PC-9 (cell line): ENCODE measurements around the gene ATIC. TPM values are rescaled to one million over a fixed set of nuclear protein-coding genes. Genes with fewer than 3 reads are reported as not detected.

Source experiments
- BruUV-seq: library from RNA; stranded (reverse); fragments of 400-500 nt; replicated peaks from 2 replicates; lab custom pipeline; 2021; lab: Mats Ljungman, UMichigan
- CTCF ChIA-PET: fragments of 300-600 bp; sonication (Branson Sonifier 250); formaldehyde crosslinking; loops from one replicate; lab custom pipeline; 2022; ENCODE audit warnings: antibody characterized with exemption; lab: Charles Lee
- POLR2A ChIA-PET: fragments of 300-600 bp; sonication (Branson Sonifier 250); formaldehyde crosslinking; loops from one replicate; lab custom pipeline; 2022; ENCODE audit warnings: antibody characterized with exemption; ENCODE audit not compliant: unreplicated experiment; lab: Charles Lee
- DNase-seq, 2 experiments: peaks; one replicate each; pipeline versions ENCODE4 v3.0.0 to v3.0.0-alpha.2; 2015 to 2022; ENCODE audit warnings: mixed read lengths in 1 of 2
- H2AFZ ChIP-seq: fragments of 200-600 bp; sonication (generic); 2 replicates; pipeline ENCODE4 v1.8.1; 2017; ENCODE audit warnings: antibody characterized with exemption
- H3F3A ChIP-seq: fragments of 200-600 bp; sonication (generic); 2 replicates; pipeline ENCODE4 v1.8.1; 2017; ENCODE audit warnings: antibody characterized with exemption, mild to moderate bottlenecking, low read depth; ENCODE audit not compliant: insufficient read depth
- H3K27ac ChIP-seq: fragments of 200-600 bp; sonication (generic); 2 replicates; pipeline ENCODE4 v1.6.1; 2016; ENCODE audit warnings: mixed run types
- H3K27me3 ChIP-seq: fragments of 200-600 bp; sonication (generic); 2 replicates; pipeline ENCODE4 v1.6.1; 2016; ENCODE audit warnings: low read depth, mixed run types; ENCODE audit not compliant: insufficient read depth
- H3K36me3 ChIP-seq: fragments of 200-600 bp; sonication (generic); 2 replicates; pipeline ENCODE4 v1.6.1; 2016; ENCODE audit warnings: low read depth, mixed run types
- H3K4me1 ChIP-seq: fragments of 200-600 bp; sonication (generic); replicated peaks from 2 replicates; pipeline ENCODE4 v1.6.1; 2016; ENCODE audit warnings: mixed run types; ENCODE audit not compliant: insufficient read depth
- H3K4me2 ChIP-seq: fragments of 200-600 bp; sonication (generic); 2 replicates; pipeline ENCODE4 v1.6.1; 2017; ENCODE audit warnings: mixed run types
- H3K4me3 ChIP-seq: fragments of 200-600 bp; sonication (generic); 2 replicates; pipeline ENCODE4 v1.6.1; 2016; ENCODE audit warnings: mixed run types
- H3K79me2 ChIP-seq: fragments of 200-600 bp; sonication (generic); 2 replicates; pipeline ENCODE4 v1.6.1; 2017; ENCODE audit warnings: low read depth, mixed run types
- H3K9me2 ChIP-seq: fragments of 200-600 bp; sonication (generic); 2 replicates; pipeline ENCODE4 v1.8.1; 2017; ENCODE audit warnings: mild to moderate bottlenecking; ENCODE audit not compliant: insufficient read depth
- H3K9me3 ChIP-seq: fragments of 200-600 bp; sonication (generic); 2 replicates; pipeline ENCODE4 v1.8.1; 2016; ENCODE audit warnings: low read depth; ENCODE audit not compliant: insufficient read depth
- H4K20me1 ChIP-seq: fragments of 200-600 bp; sonication (generic); 2 replicates; pipeline ENCODE4 v1.8.1; 2017; ENCODE audit not compliant: insufficient read depth
- CTCF ChIP-seq: fragments of 200-600 bp; sonication (generic); conservative IDR thresholded peaks from 2 replicates; pipeline ENCODE4 v1.6.1; 2017; ENCODE audit warnings: mixed run types, antibody characterized with exemption, mild to moderate bottlenecking, moderate library complexity
- EZH2 ChIP-seq: fragments of 200-600 bp; sonication (generic); IDR thresholded peaks from 2 replicates; pipeline ENCODE4 v1.8.0; 2017; ENCODE audit warnings: antibody characterized with exemption, low read depth
- intact Hi-C: fragments of 100-400 bp; cut with micrococcal nuclease; formaldehyde crosslinking; loops from one replicate; pipeline ENCODE4 v1.10.0; 2022; ENCODE audit not compliant: unreplicated experiment
- total RNA-seq: library from RNA; stranded (reverse); gene quantifications from 2 replicates; pipeline ENCODE4 v1.2.3, GENCODE V29; 2021

ATIC gene
- total RNA-seq, 1 experiment from 2014 or later, result 290 TPM

GRCh38 chr2:215283221-215283620 lies 28.6 kb upstream of the ATIC start:
- no peak for TF ChIP-seq CTCF
- no peak for TF ChIP-seq EZH2
- Histone ChIP-seq H3K27me3 (no peaks in the 10 kb centered on the region), H3K4me1 (0 out of 2 replicates have a peak, but pooled peaks cover 10% of the 10 kb centered on the region), H3K79me2 (no peaks in the 10 kb centered on the region), H3K36me3 (no peaks in the 10 kb centered on the region), H4K20me1 (no peaks in the 10 kb centered on the region), H3K4me3 (no peak overlapping the region), H3K9me3 (no peaks in the 10 kb centered on the region), H3K4me2 (no peak overlapping the region), H3K9me2 (no peaks in the 10 kb centered on the region), H3K27ac (no peak overlapping the region), H2AFZ (no peak overlapping the region), H3F3A (peaks cover 4% of the 10 kb centered on the region; the same call in 1 of the 2 replicates)
- intact Hi-C loops, result no loop called here
- ChIA-PET POLR2A (interaction anchor here (0.6 kb wide), 1 partner anchor 690 kb away, joined by 8 read pairs; no protein-coding TSS in a partner anchor), CTCF (no interaction called here)
- peak in 1 of 2 experiments; percentile 54 for DNase-seq
- no TSS peak for BruUV-seq

- Histone ChIP-seq H3K9me3 (no peaks in the 10 kb centered on the region), H3K36me3 (no peaks in the 10 kb centered on the region), H2AFZ (no peak overlapping the region), H3K27me3 (no peaks in the 10 kb centered on the region), H3K4me1 (0 out of 2 replicates have a peak, but pooled peaks cover 10% of the 10 kb centered on the region), H3K79me2 (no peaks in the 10 kb centered on the region), H3K4me2 (no peak overlapping the region), H3K9me2 (no peaks in the 10 kb centered on the region), H3K27ac (no peak overlapping the region), H4K20me1 (no peaks in the 10 kb centered on the region), H3F3A (no peaks in the 10 kb centered on the region), H3K4me3 (no peak overlapping the region)
- intact Hi-C loops, result no loop called here
- POLR2A ChIA-PET, result no interaction called here
- no peak for TF ChIP-seq EZH2
- no peak for TF ChIP-seq CTCF
- BruUV-seq, result no TSS peak
- CTCF ChIA-PET, result no interaction called here
- DNase-seq, result no peak
These were observed 25.6 kb upstream of the ATIC start for GRCh38 chr2:215286309-215286708.

DNA sequence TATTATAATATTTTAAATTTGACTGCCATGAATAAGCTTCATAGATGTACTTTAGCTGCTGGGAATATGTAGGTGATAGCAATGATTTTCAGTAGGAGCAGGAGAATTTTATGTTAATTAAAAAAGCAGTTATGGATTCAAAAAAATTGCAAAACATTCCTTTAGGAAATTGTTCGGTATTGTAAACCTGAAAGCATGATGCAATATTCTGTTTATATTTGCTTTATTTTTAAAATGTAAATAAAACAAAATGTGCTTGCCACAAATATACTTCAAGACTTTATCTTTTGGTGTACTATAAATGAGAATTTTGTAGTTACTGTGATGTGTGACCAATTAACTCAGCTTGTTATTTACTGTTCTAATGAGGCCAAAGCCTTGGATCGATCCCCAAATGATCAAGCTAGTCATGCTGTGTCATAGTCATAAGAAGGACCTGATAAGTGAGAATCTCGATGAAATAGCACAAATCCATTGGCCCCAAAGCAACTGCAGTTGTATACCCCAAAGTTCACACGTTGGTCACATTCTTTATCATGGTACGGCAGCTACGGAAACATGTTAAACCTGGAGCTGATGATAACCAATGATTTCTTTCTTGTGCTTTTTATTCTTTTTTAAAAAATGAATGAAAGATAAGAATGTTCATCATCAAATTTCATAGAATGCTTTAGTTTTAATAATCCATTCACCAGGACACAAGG lies 23.6 kb upstream of the ATIC start:
- Histone ChIP-seq H4K20me1 (no peaks in the 10 kb centered on the region), H3K27me3 (no peaks in the 10 kb centered on the region), H3K4me2 (no peak overlapping the region), H3K27ac (no peak overlapping the region), H3K9me3 (no peaks in the 10 kb centered on the region), H3F3A (no peaks in the 10 kb centered on the region), H3K9me2 (no peaks in the 10 kb centered on the region), H3K79me2 (no peaks in the 10 kb centered on the region), H3K4me3 (no peak overlapping the region), H2AFZ (0 out of 2 replicates have a peak overlapping the region, but pooled peaks have one; percentile 14), H3K4me1 (0 out of 2 replicates have a peak, but pooled peaks cover 8% of the 10 kb centered on the region), H3K36me3 (no peaks in the 10 kb centered on the region)
- no peak for DNase-seq
- TF ChIP-seq EZH2 (no peak), CTCF (no peak)
- CTCF ChIA-PET, result no interaction called here
- intact Hi-C loops, result no loop called here
- POLR2A ChIA-PET, result interaction anchor here (0.6 kb wide), 1 partner anchor 9 kb away, joined by 19 read pairs; no protein-coding TSS in a partner anchor
- BruUV-seq, result no TSS peak
